ENCODE data around the gene ATP1A1.

Gene ATP1A1

DNA sequence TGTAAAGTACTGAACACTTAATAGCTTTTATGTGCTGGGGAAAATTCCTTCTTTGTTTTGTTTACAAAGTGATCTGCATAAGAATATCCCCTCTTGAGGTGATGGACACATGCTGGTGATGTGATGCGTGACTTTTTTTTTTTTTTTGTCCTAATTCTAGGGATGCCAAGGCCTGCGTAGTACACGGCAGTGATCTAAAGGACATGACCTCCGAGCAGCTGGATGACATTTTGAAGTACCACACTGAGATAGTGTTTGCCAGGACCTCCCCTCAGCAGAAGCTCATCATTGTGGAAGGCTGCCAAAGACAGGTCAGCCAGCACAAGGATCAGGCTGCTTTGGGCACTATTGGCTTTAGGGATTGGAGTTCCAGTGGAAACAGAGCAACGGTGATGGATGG lies 24.7 kb downstream of the ATP1A1 start:
- Histone ChIP-seq H4K91ac (ENCODE audit: low read depth, low read length, poor library complexity) (no peak overlapping the region), H2BK120ac (ENCODE audit: low read depth, low read length) (no peak overlapping the region), H3K27ac (replicated peaks; ENCODE audit: low read length) (no peak overlapping the region), H2BK5ac (ENCODE audit: low read length) (no peak overlapping the region), H3K9ac (ENCODE audit: low read depth, low read length, poor library complexity) (no peak overlapping the region), H3K4me1 (ENCODE audit: control insufficient read depth in 2 of 2, insufficient read depth in 1 of 2, low read depth in 1 of 2, low read length in 2 of 2) (no peaks in the 10 kb centered on the region), H3K18ac (ENCODE audit: low read length) (no peak overlapping the region), H2BK15ac (ENCODE audit: low read length) (no peak overlapping the region), H3K36me3 (replicated peaks in 1 of 2; ENCODE audit: control insufficient read depth in 2 of 2, insufficient read depth in 2 of 2, low read length in 2 of 2) (peaks cover 63 to 100% of the 10 kb centered on the region in 2 donors), H3K4me3 (ENCODE audit: low read length in 2 of 2) (no peak overlapping the region), H3K4ac (ENCODE audit: low read length) (no peak overlapping the region), H3K27me3 (ENCODE audit: control insufficient read depth in 3 of 3, insufficient read depth in 3 of 3, low read depth in 1 of 3, low read length in 3 of 3) (no peaks in the 10 kb centered on the region), H3K14ac (ENCODE audit: low read length) (no peak overlapping the region), H4K8ac (ENCODE audit: low read depth, low read length) (no peak overlapping the region), H3K9me3 (replicated peaks in 1 of 2; ENCODE audit: control insufficient read depth in 2 of 2, insufficient read depth in 1 of 2, low read depth in 1 of 2, low read length in 2 of 2) (no peaks in the 10 kb centered on the region), H3K23ac (ENCODE audit: low read depth, low read length, poor library complexity) (no peak overlapping the region), H2AFZ (ENCODE audit: low read length) (no peak overlapping the region), H2AK5ac (ENCODE audit: low read depth, low read length) (no peak overlapping the region), H3K79me1 (ENCODE audit: low read depth, low read length) (no peaks in the 10 kb centered on the region), H2BK12ac (ENCODE audit: low read length) (no peak overlapping the region), H3K4me2 (ENCODE audit: insufficient read depth, low read length, poor library complexity, severe bottlenecking) (no peak overlapping the region)
- no CpG with 5 or more reads among the region's 5 CpGs for WGBS, 2 donors (ENCODE audit: extremely low coverage in 2 of 2, insufficient read length in 2 of 2, insufficient replicate concordance in 1 of 2)
- no peak for DNase-seq (ENCODE audit: low spot score)

- H2BK12ac ChIP-seq (ENCODE audit: low read length): no peak overlapping the region
- no peaks in the 10 kb centered on the region for H3K27me3 ChIP-seq (ENCODE audit: control insufficient read depth in 3 of 3, insufficient read depth in 3 of 3, low read depth in 1 of 3, low read length in 3 of 3)
- H3K4me3 ChIP-seq (ENCODE audit: low read length in 2 of 2): no peak overlapping the region
- no peak overlapping the region for H2AK5ac ChIP-seq (ENCODE audit: low read depth, low read length)
- no peaks in the 10 kb centered on the region for H3K79me1 ChIP-seq (ENCODE audit: low read depth, low read length)
- no peak overlapping the region for H4K91ac ChIP-seq (ENCODE audit: low read depth, low read length, poor library complexity)
- no peak overlapping the region for H2AFZ ChIP-seq (ENCODE audit: low read length)
- no peak overlapping the region for H4K8ac ChIP-seq (ENCODE audit: low read depth, low read length)
- no peak for DNase-seq (ENCODE audit: low spot score)
- H3K23ac ChIP-seq (ENCODE audit: low read depth, low read length, poor library complexity): no peak overlapping the region
- H3K36me3 ChIP-seq (replicated peaks in 1 of 2; ENCODE audit: control insufficient read depth in 2 of 2, insufficient read depth in 2 of 2, low read length in 2 of 2): peaks cover 70 to 100% of the 10 kb centered on the region in 2 donors
- H3K9me3 ChIP-seq (replicated peaks in 1 of 2; ENCODE audit: control insufficient read depth in 2 of 2, insufficient read depth in 1 of 2, low read depth in 1 of 2, low read length in 2 of 2): no peaks in the 10 kb centered on the region
- WGBS, 2 donors (ENCODE audit: extremely low coverage in 2 of 2, insufficient read length in 2 of 2, insufficient replicate concordance in 1 of 2): no CpG with 5 or more reads among the region's 6 CpGs
- no peak overlapping the region for H2BK15ac ChIP-seq (ENCODE audit: low read length)
- H3K4ac ChIP-seq (ENCODE audit: low read length): no peak overlapping the region
- no peak overlapping the region for H3K18ac ChIP-seq (ENCODE audit: low read length)
- H2BK120ac ChIP-seq (ENCODE audit: low read depth, low read length): no peak overlapping the region
- no peak overlapping the region for H3K9ac ChIP-seq (ENCODE audit: low read depth, low read length, poor library complexity)
- no peak overlapping the region for H2BK5ac ChIP-seq (ENCODE audit: low read length)
- no peak overlapping the region for H3K14ac ChIP-seq (ENCODE audit: low read length)
- no peak overlapping the region for H3K27ac ChIP-seq (replicated peaks; ENCODE audit: low read length)
- no peaks in the 10 kb centered on the region for H3K4me1 ChIP-seq (ENCODE audit: control insufficient read depth in 2 of 2, insufficient read depth in 1 of 2, low read depth in 1 of 2, low read length in 2 of 2)
- no peak overlapping the region for H3K4me2 ChIP-seq (ENCODE audit: insufficient read depth, low read length, poor library complexity, severe bottlenecking)
Measured at GRCh38 chr1:116400780-116401179, 27.7 kb downstream of the ATP1A1 start.

- Histone ChIP-seq H3K36me3 (replicated peaks in 1 of 2; ENCODE audit: control insufficient read depth in 2 of 2, insufficient read depth in 2 of 2, low read length in 2 of 2) (peaks cover 72 to 100% of the 10 kb centered on the region in 2 donors), H2AK5ac (ENCODE audit: low read depth, low read length) (no peak overlapping the region), H2BK120ac (ENCODE audit: low read depth, low read length) (no peak overlapping the region), H4K91ac (ENCODE audit: low read depth, low read length, poor library complexity) (no peak overlapping the region), H3K79me1 (ENCODE audit: low read depth, low read length) (no peaks in the 10 kb centered on the region), H3K4me2 (ENCODE audit: insufficient read depth, low read length, poor library complexity, severe bottlenecking) (no peak overlapping the region), H3K27me3 (ENCODE audit: control insufficient read depth in 3 of 3, insufficient read depth in 3 of 3, low read depth in 1 of 3, low read length in 3 of 3) (no peaks in the 10 kb centered on the region), H3K27ac (replicated peaks; ENCODE audit: low read length) (no peak overlapping the region), H2BK12ac (ENCODE audit: low read length) (no peak overlapping the region), H2BK15ac (ENCODE audit: low read length) (no peak overlapping the region), H4K8ac (ENCODE audit: low read depth, low read length) (no peak overlapping the region), H3K4ac (ENCODE audit: low read length) (no peak overlapping the region), H3K18ac (ENCODE audit: low read length) (no peak overlapping the region), H3K9ac (ENCODE audit: low read depth, low read length, poor library complexity) (no peak overlapping the region), H3K4me3 (ENCODE audit: low read length in 2 of 2) (no peak overlapping the region), H2AFZ (ENCODE audit: low read length) (no peak overlapping the region), H2BK5ac (ENCODE audit: low read length) (no peak overlapping the region), H3K4me1 (ENCODE audit: control insufficient read depth in 2 of 2, insufficient read depth in 1 of 2, low read depth in 1 of 2, low read length in 2 of 2) (no peaks in the 10 kb centered on the region), H3K9me3 (replicated peaks in 1 of 2; ENCODE audit: control insufficient read depth in 2 of 2, insufficient read depth in 1 of 2, low read depth in 1 of 2, low read length in 2 of 2) (no peaks in the 10 kb centered on the region), H3K23ac (ENCODE audit: low read depth, low read length, poor library complexity) (no peak overlapping the region), H3K14ac (ENCODE audit: low read length) (no peak overlapping the region)
- no peak for DNase-seq (ENCODE audit: low spot score)
- WGBS, 2 donors (ENCODE audit: extremely low coverage in 2 of 2, insufficient read length in 2 of 2, insufficient replicate concordance in 1 of 2): no CpG with 5 or more reads among the region's 3 CpGs
Measured at GRCh38 chr1:116401646-116402176, 28.7 kb downstream of the ATP1A1 start.

- H3K27ac ChIP-seq (replicated peaks; ENCODE audit: low read length): no peak overlapping the region
- H3K23ac ChIP-seq (ENCODE audit: low read depth, low read length, poor library complexity): no peak overlapping the region
- no peaks in the 10 kb centered on the region for H3K27me3 ChIP-seq (ENCODE audit: control insufficient read depth in 3 of 3, insufficient read depth in 3 of 3, low read depth in 1 of 3, low read length in 3 of 3)
- no CpG with 5 or more reads among the region's 3 CpGs for WGBS, 2 donors (ENCODE audit: extremely low coverage in 2 of 2, insufficient read length in 2 of 2, insufficient replicate concordance in 1 of 2)
- no peak overlapping the region for H2BK12ac ChIP-seq (ENCODE audit: low read length)
- H3K18ac ChIP-seq (ENCODE audit: low read length): no peak overlapping the region
- H3K36me3 ChIP-seq (replicated peaks in 1 of 2; ENCODE audit: control insufficient read depth in 2 of 2, insufficient read depth in 2 of 2, low read length in 2 of 2): peaks cover 75 to 100% of the 10 kb centered on the region in 2 donors
- no peak overlapping the region for H3K4ac ChIP-seq (ENCODE audit: low read length)
- H4K8ac ChIP-seq (ENCODE audit: low read depth, low read length): no peak overlapping the region
- H3K4me2 ChIP-seq (ENCODE audit: insufficient read depth, low read length, poor library complexity, severe bottlenecking): no peak overlapping the region
- no peak overlapping the region for H3K4me3 ChIP-seq (ENCODE audit: low read length in 2 of 2)
- no peak overlapping the region for H2AK5ac ChIP-seq (ENCODE audit: low read depth, low read length)
- H4K91ac ChIP-seq (ENCODE audit: low read depth, low read length, poor library complexity): no peak overlapping the region
- DNase-seq (ENCODE audit: low spot score): no peak
- no peak overlapping the region for H3K14ac ChIP-seq (ENCODE audit: low read length)
- no peak overlapping the region for H2BK15ac ChIP-seq (ENCODE audit: low read length)
- no peak overlapping the region for H2BK120ac ChIP-seq (ENCODE audit: low read depth, low read length)
- H2AFZ ChIP-seq (ENCODE audit: low read length): no peak overlapping the region
- H3K9me3 ChIP-seq (replicated peaks in 1 of 2; ENCODE audit: control insufficient read depth in 2 of 2, insufficient read depth in 1 of 2, low read depth in 1 of 2, low read length in 2 of 2): no peaks in the 10 kb centered on the region
- H3K4me1 ChIP-seq (ENCODE audit: control insufficient read depth in 2 of 2, insufficient read depth in 1 of 2, low read depth in 1 of 2, low read length in 2 of 2): no peaks in the 10 kb centered on the region
- H3K9ac ChIP-seq (ENCODE audit: low read depth, low read length, poor library complexity): no peak overlapping the region
- no peak overlapping the region for H2BK5ac ChIP-seq (ENCODE audit: low read length)
- H3K79me1 ChIP-seq (ENCODE audit: low read depth, low read length): no peaks in the 10 kb centered on the region
Measured at GRCh38 chr1:116402333-116402732, 29.3 kb downstream of the ATP1A1 start.
